ENCODE data around the gene CPT1C. TPM values are rescaled to one million over a fixed set of nuclear protein-coding genes. Genes with fewer than 3 reads are reported as not detected.

Gene CPT1C
- polyA plus RNA-seq, 6 donors from 2014 or later: not detected

- peak; percentile 90 to 92 for ATAC-seq (ENCODE audit: low read depth in 2 of 2)
- Mint-ChIP-seq H3K4me1 (peaks cover 32 to 42% (median 42%) of the 10 kb centered on the region in 3 donors), H3K4me3 (peak within 1 kb of the TSS; percentile 93 to 99 (median 98)), H3K9me3 (no peaks in the 10 kb centered on the region), H3K36me3 (peaks cover 0 to 8% of the 10 kb centered on the region in 2 donors), H3K27me3 (no peaks in the 10 kb centered on the region), H3K27ac (peak within 1 kb of the TSS; percentile 91 to 98 (median 96))
- DNase-seq: peak; percentile 98
Observed at GRCh38 chr19:49665351-49666119, 25.4 kb upstream of the CPT1C start, which contains the start of the genes BCL2L12 and IRF3. Gene BCL2L12 (plus strand): TSS chr19:49665933. CDS start chr19:49666693, 760 bp downstream. Gene IRF3 (minus strand): TSS chr19:49665857. CDS start chr19:49664838, 1,019 bp downstream.

- H3K27me3 Mint-ChIP-seq: no peaks in the 10 kb centered on the region
- no peaks in the 10 kb centered on the region for H3K9me3 Mint-ChIP-seq
- H3K4me1 Mint-ChIP-seq: peaks cover 32 to 42% (median 42%) of the 10 kb centered on the region in 3 donors
- peaks cover 0 to 8% of the 10 kb centered on the region in 2 donors for H3K36me3 Mint-ChIP-seq
- DNase-seq: no peak
- ATAC-seq (ENCODE audit: low read depth in 2 of 2): peak; percentile 1 to 7
- peak overlapping the region in 5 of 6 donors; percentile 33 to 98 (median 96) for H3K27ac Mint-ChIP-seq
- peak overlapping the region; percentile 93 to 99 (median 98) for H3K4me3 Mint-ChIP-seq
Observed at GRCh38 chr19:49666120-49666444, 24.8 kb upstream of the CPT1C start.

- no peak for DNase-seq
- no peak for ATAC-seq (ENCODE audit: low read depth in 2 of 2)
- H3K36me3 Mint-ChIP-seq: peaks cover 0 to 8% of the 10 kb centered on the region in 2 donors
- no peaks in the 10 kb centered on the region for H3K9me3 Mint-ChIP-seq
- peak overlapping the region in 5 of 8 donors; percentile 40 to 99 (median 93) for H3K4me3 Mint-ChIP-seq
- H3K27ac Mint-ChIP-seq: no peak overlapping the region
- H3K27me3 Mint-ChIP-seq: no peaks in the 10 kb centered on the region
- H3K4me1 Mint-ChIP-seq: peaks cover 39 to 51% (median 49%) of the 10 kb centered on the region in 3 donors
Observed at GRCh38 chr19:49667473-49667872, 23.4 kb upstream of the CPT1C start.

DNA sequence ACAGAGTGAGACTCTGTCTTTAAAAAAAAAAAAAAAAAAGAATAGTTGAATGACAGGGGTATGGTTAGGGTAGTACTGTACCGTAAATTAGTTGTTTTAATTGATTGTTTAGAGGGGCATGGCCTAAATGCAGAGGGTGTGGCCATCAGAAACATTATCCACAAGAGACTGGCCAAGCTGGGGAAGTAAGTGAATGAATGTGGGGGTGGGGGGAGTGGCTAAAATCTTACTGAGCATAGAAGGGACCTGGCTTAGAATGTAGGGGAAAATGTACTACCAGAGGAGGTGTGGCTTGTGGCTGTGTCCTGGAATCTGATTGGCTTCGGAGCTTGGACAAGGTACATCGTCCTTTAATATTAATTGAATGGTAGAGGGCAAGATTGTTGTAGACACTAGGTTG is 21.4 kb upstream of the CPT1C start:
- Mint-ChIP-seq H3K27me3 (no peaks in the 10 kb centered on the region), H3K36me3 (peaks cover 0 to 8% of the 10 kb centered on the region in 2 donors), H3K9me3 (no peaks in the 10 kb centered on the region), H3K4me3 (peak overlapping the region in 1 of 8 donors; percentile 35), H3K4me1 (peaks cover 41 to 49% (median 45%) of the 10 kb centered on the region in 3 donors), H3K27ac (no peak overlapping the region)
- ATAC-seq (ENCODE audit: low read depth in 2 of 2): no peak
- no peak for DNase-seq

GRCh38 chr19:49672131-49672919 is 18.6 kb upstream of the CPT1C start:
- Mint-ChIP-seq H3K4me3 (peak overlapping the region in 7 of 8 donors; percentile 25 to 82 (median 72)), H3K9me3 (no peaks in the 10 kb centered on the region)

GRCh38 chr19:49676136-49676783 is 14.7 kb upstream of the CPT1C start:
- Mint-ChIP-seq H3K27me3 (no peaks in the 10 kb centered on the region), H3K36me3 (no peaks in the 10 kb centered on the region), H3K27ac (peak overlapping the region; percentile 97 to 100 (median 99)), H3K4me1 (peaks cover 47 to 69% (median 54%) of the 10 kb centered on the region in 3 donors), H3K9me3 (no peaks in the 10 kb centered on the region), H3K4me3 (peak overlapping the region; percentile 91 to 100 (median 98))
- no peak for DNase-seq
- ATAC-seq (ENCODE audit: low read depth in 2 of 2): no peak

More at GRCh38 chr19:49672131-49672919, 18.6 kb upstream of the CPT1C start:
- ATAC-seq (ENCODE audit: low read depth in 2 of 2) (no peak), DNase-seq (peak; percentile 68)
- Mint-ChIP-seq H3K27ac (peak overlapping the region in 4 of 6 donors; percentile 39 to 89 (median 64)), H3K4me1 (peaks cover 27 to 44% (median 29%) of the 10 kb centered on the region in 3 donors), H3K36me3 (no peaks in the 10 kb centered on the region), H3K27me3 (no peaks in the 10 kb centered on the region)

DNA sequence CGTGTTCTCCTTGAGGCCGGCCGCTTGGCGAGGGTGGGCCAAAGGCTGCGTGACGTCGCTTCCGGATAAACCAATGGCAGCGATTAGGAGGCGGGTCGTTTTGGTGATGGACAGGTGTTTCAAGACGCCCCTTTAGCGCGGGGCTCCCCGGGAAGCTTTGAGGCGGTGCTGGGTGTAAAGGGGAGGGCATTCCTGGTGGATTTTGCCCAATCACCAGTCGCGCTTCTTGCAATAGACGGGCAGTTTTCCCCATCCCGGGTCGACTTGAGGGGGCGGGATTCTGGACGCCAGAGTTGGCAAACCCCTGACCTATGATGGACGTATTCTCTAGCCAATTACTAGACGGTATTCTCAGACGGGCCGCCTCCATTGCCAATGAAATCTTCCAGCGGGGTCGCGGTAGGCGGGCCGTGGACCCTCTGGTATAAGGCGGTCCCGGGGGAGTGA is 14.1 kb upstream of the CPT1C start:
- Mint-ChIP-seq H3K4me3 (peak overlapping the region; percentile 91 to 100 (median 98)), H3K27me3 (no peaks in the 10 kb centered on the region), H3K4me1 (peaks cover 46 to 68% (median 54%) of the 10 kb centered on the region in 3 donors), H3K36me3 (no peaks in the 10 kb centered on the region), H3K9me3 (no peaks in the 10 kb centered on the region), H3K27ac (peak overlapping the region; percentile 98 to 100 (median 99))
- DNase-seq (peak; percentile 99), ATAC-seq (ENCODE audit: low read depth in 2 of 2) (peak; percentile 70 to 72)

DNA sequence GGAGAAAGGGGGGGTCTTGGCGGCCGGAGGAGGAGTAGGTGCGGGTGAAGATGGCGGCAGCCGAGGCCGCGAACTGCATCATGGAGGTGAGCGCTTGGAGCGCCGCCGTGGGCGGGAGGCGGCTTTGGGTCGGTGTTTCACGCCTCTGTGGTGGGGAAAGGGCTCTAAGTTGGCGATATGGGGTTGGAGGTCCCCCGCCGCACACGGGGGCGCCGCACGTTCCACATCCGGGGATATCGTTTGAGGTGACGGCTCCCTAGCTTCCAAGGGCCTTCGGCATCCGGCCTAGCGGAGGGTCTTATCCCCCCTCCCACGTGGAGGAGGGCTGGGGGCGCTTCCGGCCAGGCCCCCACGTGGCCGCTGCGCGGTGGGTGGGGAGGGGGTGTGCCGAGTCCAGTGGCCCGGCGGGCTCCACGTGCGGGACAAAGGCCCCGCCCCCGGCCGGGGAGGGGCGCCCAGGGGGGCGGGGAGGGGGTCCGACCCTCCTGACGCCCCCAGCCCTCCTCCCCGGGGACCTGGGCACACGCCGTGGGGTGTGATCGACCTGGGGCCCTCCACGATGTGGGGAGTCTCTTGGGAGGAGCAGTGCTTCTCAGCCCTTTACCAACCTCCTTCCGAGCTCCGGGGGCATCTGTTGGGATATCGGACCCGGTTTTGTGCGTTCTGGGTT is 13.6 kb upstream of the CPT1C start, which contains the start of gene PRMT1:
Gene PRMT1 (plus strand): TSS at position 41 of the 670 bp plus-strand sequence. CDS start 10 bp downstream, at position 51.
- Mint-ChIP-seq H3K9me3 (no peaks in the 10 kb centered on the region), H3K4me1 (peaks cover 41 to 63% (median 49%) of the 10 kb centered on the region in 3 donors), H3K4me3 (peak within 1 kb of the TSS; percentile 91 to 100 (median 98)), H3K27me3 (no peaks in the 10 kb centered on the region), H3K36me3 (no peaks in the 10 kb centered on the region), H3K27ac (peak within 1 kb of the TSS; percentile 98 to 100 (median 99))
- ATAC-seq (ENCODE audit: low read depth in 2 of 2): peak; percentile 19 to 20
- peak; percentile 64 for DNase-seq

GRCh38 chr19:49677901-49678674 is 12.8 kb upstream of the CPT1C start:
- no peaks in the 10 kb centered on the region for H3K27me3 Mint-ChIP-seq
- DNase-seq (peak; percentile 80), ATAC-seq (ENCODE audit: low read depth in 2 of 2) (peak; percentile 26 to 31)
- peaks cover 38 to 61% (median 46%) of the 10 kb centered on the region in 3 donors for H3K4me1 Mint-ChIP-seq
- no peaks in the 10 kb centered on the region for H3K36me3 Mint-ChIP-seq
- H3K4me3 Mint-ChIP-seq: peak overlapping the region; percentile 84 to 100 (median 94)
- no peaks in the 10 kb centered on the region for H3K9me3 Mint-ChIP-seq
- peak overlapping the region; percentile 82 to 99 (median 98) for H3K27ac Mint-ChIP-seq

DNA sequence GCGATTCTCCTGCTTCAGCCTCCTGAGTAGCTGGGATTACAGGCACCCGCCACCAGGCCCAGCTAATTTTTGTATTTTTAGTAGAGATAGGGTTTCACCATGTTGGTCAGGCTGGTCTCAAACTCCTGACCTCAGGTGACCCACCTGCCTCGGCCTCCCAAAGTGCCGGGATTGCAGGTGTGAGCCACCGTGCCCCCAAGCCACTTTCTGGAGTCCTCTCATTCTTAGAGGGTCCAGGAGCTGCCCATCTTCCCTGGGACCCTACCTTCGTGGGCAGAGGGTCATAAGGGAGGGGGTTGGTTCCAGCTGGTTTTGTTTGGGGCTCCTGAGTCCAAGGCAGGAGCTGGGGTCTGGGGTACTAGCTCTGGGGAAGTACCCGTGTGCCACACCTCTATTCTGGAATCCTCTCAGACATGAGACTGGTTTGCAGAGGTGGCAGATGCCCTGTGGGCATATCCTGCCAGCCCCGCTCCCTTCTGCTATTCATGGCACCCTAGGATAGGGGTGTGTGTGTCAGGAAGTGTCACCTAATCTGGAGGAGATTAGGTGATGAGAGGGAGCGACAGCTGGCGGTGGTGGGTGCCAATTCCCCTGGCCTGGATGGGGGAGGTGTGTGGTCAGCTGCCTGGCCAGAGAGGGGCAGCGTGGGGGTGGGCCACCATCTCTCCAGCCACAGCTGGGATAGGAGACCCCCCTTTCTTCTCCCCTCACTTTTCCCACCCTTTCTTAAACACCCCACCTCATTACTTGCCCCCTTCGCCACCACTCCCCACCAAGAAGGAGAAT is 11.7 kb upstream of the CPT1C start:
- no peaks in the 10 kb centered on the region for H3K27me3 Mint-ChIP-seq
- peaks cover 0 to 6% of the 10 kb centered on the region in 2 donors for H3K36me3 Mint-ChIP-seq
- no peak for ATAC-seq (ENCODE audit: low read depth in 2 of 2)
- no peak for DNase-seq
- peaks cover 30 to 52% (median 39%) of the 10 kb centered on the region in 3 donors for H3K4me1 Mint-ChIP-seq
- H3K4me3 Mint-ChIP-seq: peak overlapping the region in 6 of 8 donors; percentile 39 to 95 (median 60)
- H3K27ac Mint-ChIP-seq: peak overlapping the region in 4 of 6 donors; percentile 64 to 99 (median 91)
- no peaks in the 10 kb centered on the region for H3K9me3 Mint-ChIP-seq

- Mint-ChIP-seq H3K4me1 (peaks cover 29 to 50% (median 39%) of the 10 kb centered on the region in 3 donors), H3K27ac (peak overlapping the region in 3 of 6 donors; percentile 91 to 99 (median 92)), H3K9me3 (no peaks in the 10 kb centered on the region), H3K27me3 (no peaks in the 10 kb centered on the region), H3K36me3 (peaks cover 0 to 8% of the 10 kb centered on the region in 2 donors), H3K4me3 (peak overlapping the region in 4 of 8 donors; percentile 39 to 79 (median 67))
- no peak for ATAC-seq (ENCODE audit: low read depth in 2 of 2)
- DNase-seq: no peak
Observed at GRCh38 chr19:49679771-49680413, 11.0 kb upstream of the CPT1C start.

Measured in naive B cell (primary cell).